SK-N-SH (cell line): Measurements from ENCODE around the gene FAM81A. TPM values are rescaled to one million over a fixed set of nuclear protein-coding genes. Genes with fewer than 3 reads are reported as not detected.

Experiments used
- CTCF ChIA-PET: fragments of 300-600, 350-600 bp; formaldehyde crosslinking; extraction: SDS; loops from one replicate; lab custom pipeline; 2021; lab: Yijun Ruan, JAX
- POLR2A ChIA-PET: fragments of 350-600 bp; sonication (Branson Sonifier 250); formaldehyde crosslinking; extraction: SDS; loops from one replicate; lab custom pipeline; 2020; ENCODE audit warnings: antibody characterized with exemption, inconsistent platforms; lab: Yijun Ruan, JAX
- DNase-seq: peaks from one replicate; pipeline ENCODE4 v3.0.0; 2012
- H2AFZ ChIP-seq: fragments of 200-600 bp; sonication (generic); 2 replicates; pipeline ENCODE4 v1.8.1; 2016; ENCODE audit warnings: antibody characterized with exemption, mild to moderate bottlenecking, low read depth
- H3F3A ChIP-seq: fragments of 200-600 bp; sonication (generic); replicated peaks from 2 replicates; pipeline ENCODE3; 2016; ENCODE audit warnings: antibody characterized with exemption, mild to moderate bottlenecking; ENCODE audit not compliant: insufficient read depth
- H3K27ac ChIP-seq, 2 experiments: fragments of 200-500 bp in 1 of 2; fragments of 200-600 bp in 1 of 2; sonication (Bioruptor generic) in 1 of 2; sonication (generic), shearing (Covaris generic) in 1 of 2; 2 replicates each; pipeline versions ENCODE4 v1.5.1 to v1.6.1; 2014 to 2016; ENCODE audit warnings: low read depth in 2 of 2, inconsistent platforms in 1 of 2, low read length in 1 of 2, mild to moderate bottlenecking in 1 of 2, mixed read lengths in 1 of 2
- H3K27me3 ChIP-seq: fragments of 200-600 bp; sonication (generic), shearing (Covaris generic); 2 replicates; pipeline ENCODE4 v1.6.1; 2016; ENCODE audit warnings: mixed run types; ENCODE audit not compliant: insufficient read depth
- H3K36me3 ChIP-seq, 2 experiments: fragments of 200-500 bp in 1 of 2; fragments of 200-600 bp in 1 of 2; sonication (Bioruptor generic) in 1 of 2; sonication (generic) in 1 of 2; replicated peaks in 1 of 2; 2 replicates each; pipeline versions ENCODE3 to v1.5.1; 2014 to 2016; ENCODE audit warnings: low read length in 1 of 2, mild to moderate bottlenecking in 1 of 2; ENCODE audit not compliant: insufficient read depth in 2 of 2, control insufficient read depth in 1 of 2
- H3K4me1 ChIP-seq, 2 experiments: fragments of 200-500 bp in 1 of 2; fragments of 200-600 bp in 1 of 2; sonication (Bioruptor generic) in 1 of 2; sonication (generic), shearing (Covaris generic) in 1 of 2; 2 replicates each; pipeline versions ENCODE4 v1.5.1 to v1.6.1; 2014 to 2016; ENCODE audit warnings: low read depth in 1 of 2, low read length in 1 of 2, mixed run types in 1 of 2; ENCODE audit not compliant: insufficient read depth in 2 of 2, control insufficient read depth in 1 of 2
- H3K4me2 ChIP-seq: fragments of 200-600 bp; sonication (generic), shearing (Covaris generic); 2 replicates; pipeline ENCODE4 v1.6.1; 2017; ENCODE audit warnings: mixed run types
- H3K4me3 ChIP-seq, 2 experiments: fragments of 200-500 bp in 1 of 2; fragments of 200-600 bp in 1 of 2; sonication (Bioruptor generic) in 1 of 2; sonication (generic), shearing (Covaris generic) in 1 of 2; 2 replicates each; pipeline versions ENCODE4 v1.5.1 to v1.8.1; 2014 to 2016; ENCODE audit warnings: low read depth in 2 of 2, inconsistent platforms in 1 of 2, low read length in 1 of 2, mild to moderate bottlenecking in 1 of 2, mixed read lengths in 1 of 2, moderate library complexity in 1 of 2
- H3K79me2 ChIP-seq: fragments of 200-600 bp; sonication (generic); 2 replicates; pipeline ENCODE4 v1.8.1; 2017; ENCODE audit warnings: mild to moderate bottlenecking; ENCODE audit not compliant: insufficient read depth
- H3K9ac ChIP-seq: fragments of 200-600 bp; sonication (generic); 2 replicates; pipeline ENCODE4 v1.6.1; 2017; ENCODE audit warnings: mixed run types
- H3K9me2 ChIP-seq: fragments of 200-600 bp; sonication (generic); 2 replicates; pipeline ENCODE4 v1.6.1; 2017; ENCODE audit warnings: mixed run types
- H3K9me3 ChIP-seq: fragments of 200-600 bp; sonication (generic); 2 replicates; pipeline ENCODE4 v1.6.1; 2017; ENCODE audit warnings: mixed run types, mild to moderate bottlenecking, moderate library complexity
- H4K20me1 ChIP-seq: fragments of 200-600 bp; sonication (generic); 2 replicates; pipeline ENCODE4 v1.6.1; 2017; ENCODE audit warnings: mild to moderate bottlenecking, mixed run types; ENCODE audit not compliant: insufficient read depth
- CHD2 ChIP-seq: fragments of 150-350 bp; IDR thresholded peaks from 2 replicates; pipeline ENCODE4 v1.6.1; 2018; ENCODE audit warnings: low read length; ENCODE audit not compliant: partially characterized antibody
- ELF1 ChIP-seq: IDR thresholded peaks from 2 replicates; pipeline ENCODE4 v1.4.0; 2012
- EP300 ChIP-seq, 2 experiments: IDR thresholded peaks; 2 replicates each; pipeline versions ENCODE4 v1.4.0 to v1.6.1; 2012; ENCODE audit warnings: borderline replicate concordance in 1 of 2, low read depth in 1 of 2, low read length in 1 of 2
- FOXJ3 ChIP-seq: sonication (generic); formaldehyde crosslinking; IDR thresholded peaks from 2 replicates; pipeline ENCODE4 v1.5.1; 2020; ENCODE audit warnings: mild to moderate bottlenecking, missing genetic modification reagents
- FOXM1 ChIP-seq: IDR thresholded peaks from 2 replicates; pipeline ENCODE4 v1.4.0; 2012; ENCODE audit warnings: low read depth, mild to moderate bottlenecking
- GABPA ChIP-seq: IDR thresholded peaks from 2 replicates; pipeline ENCODE4 v1.4.0; 2012; ENCODE audit warnings: low read depth, mild to moderate bottlenecking
- IRF3 ChIP-seq: fragments of 150-350 bp; IDR thresholded peaks from 2 replicates; pipeline ENCODE4 v1.6.1; 2016; ENCODE audit warnings: mild to moderate bottlenecking, low read depth, low read length
- MEF2A ChIP-seq: IDR thresholded peaks from 2 replicates; pipeline ENCODE4 v1.4.0; 2012; ENCODE audit warnings: low read depth, borderline replicate concordance
- NFIC ChIP-seq: IDR thresholded peaks from 2 replicates; pipeline ENCODE4 v1.4.0; 2012; ENCODE audit warnings: borderline replicate concordance
- NRF1 ChIP-seq: IDR thresholded peaks from 2 replicates; pipeline ENCODE4 v1.6.1; 2012; ENCODE audit warnings: low read depth, mild to moderate bottlenecking, low read length
- SIN3A ChIP-seq: IDR thresholded peaks from 2 replicates; pipeline ENCODE4 v1.6.1; 2012; ENCODE audit warnings: low read depth, mild to moderate bottlenecking, low read length, moderate library complexity, borderline replicate concordance
- TCF12 ChIP-seq: IDR thresholded peaks from 2 replicates; pipeline ENCODE4 v1.4.0; 2012
- TEAD4 ChIP-seq: IDR thresholded peaks from 2 replicates; pipeline ENCODE4 v1.4.0; 2012; ENCODE audit warnings: mild to moderate bottlenecking, borderline replicate concordance; ENCODE audit not compliant: insufficient read depth
- YY1 ChIP-seq: IDR thresholded peaks from 2 replicates; pipeline ENCODE4 v1.4.0; 2012; ENCODE audit warnings: low read depth, mild to moderate bottlenecking
- ZBTB33 ChIP-seq: IDR thresholded peaks from 2 replicates; pipeline ENCODE4 v1.4.0; 2012; ENCODE audit warnings: low read depth, borderline replicate concordance
- WGBS: methylation state at CpG from one replicate; pipeline ENCODE4 v1.1.6; 2017; ENCODE audit warnings: low lambda C conversion rate; 5-methylcytosine and 5-hydroxymethylcytosine counted together
- polyA plus RNA-seq, 3 experiments: library from polyadenylated mRNA; depleted of rRNA; stranded (reverse); fragments of >200 nt; gene quantifications; 2 replicates each; pipeline ENCODE4 v1.2.3, GENCODE V29; 2012
- TF ChIP-seq, protein P1 (sequence below): fragments of 150-350 bp; IDR thresholded peaks from 2 replicates; pipeline ENCODE4 v1.6.1; 2017; ENCODE audit warnings: antibody characterized with exemption, low read length, low read depth, borderline replicate concordance
- TF ChIP-seq, protein P2 (sequence below): IDR thresholded peaks from 2 replicates; pipeline ENCODE4; 2012
- TF ChIP-seq, protein P3 (sequence below): IDR thresholded peaks from 2 replicates; pipeline ENCODE4 v1.4.0; 2012; ENCODE audit warnings: low read depth
- TF ChIP-seq, protein P4 (sequence below): fragments of 200-600 bp; sonication (generic); IDR thresholded peaks from 2 replicates; pipeline ENCODE4 v1.6.1; 2017; ENCODE audit warnings: antibody characterized with exemption, mild to moderate bottlenecking, moderate library complexity

The FAM81A gene
- polyA plus RNA-seq, 1 of the 3 experiments (the other 2 are of a cell fraction) = 1.1 TPM

DNA sequence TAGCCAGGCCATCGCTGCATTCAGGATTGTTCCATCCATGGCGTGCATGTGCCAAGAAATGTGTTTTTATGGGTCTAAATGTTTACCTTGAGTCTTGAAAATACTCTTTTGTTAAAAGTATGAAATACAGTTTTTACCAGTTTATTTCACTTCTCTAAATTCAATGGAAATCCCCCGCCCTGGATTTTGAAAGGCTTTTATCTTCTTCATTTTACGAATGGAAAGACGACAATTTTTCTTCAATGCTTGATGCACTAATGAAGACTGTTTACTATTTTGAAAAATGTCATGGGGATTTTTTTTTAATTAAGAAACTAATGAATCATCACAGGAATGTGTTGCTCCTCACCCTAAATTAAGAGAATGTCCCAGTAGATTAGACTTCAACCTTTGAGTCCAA, 83.5 kb downstream of the FAM81A start:
- POLR2A ChIA-PET = no interaction called here
- H3K27me3 ChIP-seq = no peaks in the 10 kb centered on the region
- H3K9me2 ChIP-seq = no peaks in the 10 kb centered on the region
- H3K27ac ChIP-seq = no peak overlapping the region
- no peak for TF ChIP-seq MEF2A
- TF ChIP-seq FOXM1 = no peak
- TF ChIP-seq, protein P1, sequence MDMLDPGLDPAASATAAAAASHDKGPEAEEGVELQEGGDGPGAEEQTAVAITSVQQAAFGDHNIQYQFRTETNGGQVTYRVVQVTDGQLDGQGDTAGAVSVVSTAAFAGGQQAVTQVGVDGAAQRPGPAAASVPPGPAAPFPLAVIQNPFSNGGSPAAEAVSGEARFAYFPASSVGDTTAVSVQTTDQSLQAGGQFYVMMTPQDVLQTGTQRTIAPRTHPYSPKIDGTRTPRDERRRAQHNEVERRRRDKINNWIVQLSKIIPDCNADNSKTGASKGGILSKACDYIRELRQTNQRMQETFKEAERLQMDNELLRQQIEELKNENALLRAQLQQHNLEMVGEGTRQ = no peak
- TF ChIP-seq SIN3A = no peak
- no peak for TF ChIP-seq EP300 (IDR thresholded peaks at IDR 0.05; ENCODE audit: borderline replicate concordance in 1 of 2, low read depth in 1 of 2, low read length in 1 of 2)
- TF ChIP-seq TEAD4 = no peak
- no peak for TF ChIP-seq ZBTB33
- TF ChIP-seq, protein P2, sequence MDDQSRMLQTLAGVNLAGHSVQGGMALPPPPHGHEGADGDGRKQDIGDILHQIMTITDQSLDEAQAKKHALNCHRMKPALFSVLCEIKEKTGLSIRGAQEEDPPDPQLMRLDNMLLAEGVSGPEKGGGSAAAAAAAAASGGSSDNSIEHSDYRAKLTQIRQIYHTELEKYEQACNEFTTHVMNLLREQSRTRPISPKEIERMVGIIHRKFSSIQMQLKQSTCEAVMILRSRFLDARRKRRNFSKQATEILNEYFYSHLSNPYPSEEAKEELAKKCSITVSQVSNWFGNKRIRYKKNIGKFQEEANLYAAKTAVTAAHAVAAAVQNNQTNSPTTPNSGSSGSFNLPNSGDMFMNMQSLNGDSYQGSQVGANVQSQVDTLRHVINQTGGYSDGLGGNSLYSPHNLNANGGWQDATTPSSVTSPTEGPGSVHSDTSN = no peak
- no peak for TF ChIP-seq NRF1
- TF ChIP-seq IRF3 = no peak
- TF ChIP-seq ELF1 = no peak
- TF ChIP-seq TCF12 = no peak
- TF ChIP-seq, protein P3, sequence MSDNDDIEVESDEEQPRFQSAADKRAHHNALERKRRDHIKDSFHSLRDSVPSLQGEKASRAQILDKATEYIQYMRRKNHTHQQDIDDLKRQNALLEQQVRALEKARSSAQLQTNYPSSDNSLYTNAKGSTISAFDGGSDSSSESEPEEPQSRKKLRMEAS = no peak
- no peak for TF ChIP-seq FOXJ3 (CRISPR knock-in tag)
- TF ChIP-seq YY1 = no peak
- no peak for TF ChIP-seq NFIC
- no peak for TF ChIP-seq CHD2
- TF ChIP-seq GABPA = no peak
- TF ChIP-seq, protein P4, sequence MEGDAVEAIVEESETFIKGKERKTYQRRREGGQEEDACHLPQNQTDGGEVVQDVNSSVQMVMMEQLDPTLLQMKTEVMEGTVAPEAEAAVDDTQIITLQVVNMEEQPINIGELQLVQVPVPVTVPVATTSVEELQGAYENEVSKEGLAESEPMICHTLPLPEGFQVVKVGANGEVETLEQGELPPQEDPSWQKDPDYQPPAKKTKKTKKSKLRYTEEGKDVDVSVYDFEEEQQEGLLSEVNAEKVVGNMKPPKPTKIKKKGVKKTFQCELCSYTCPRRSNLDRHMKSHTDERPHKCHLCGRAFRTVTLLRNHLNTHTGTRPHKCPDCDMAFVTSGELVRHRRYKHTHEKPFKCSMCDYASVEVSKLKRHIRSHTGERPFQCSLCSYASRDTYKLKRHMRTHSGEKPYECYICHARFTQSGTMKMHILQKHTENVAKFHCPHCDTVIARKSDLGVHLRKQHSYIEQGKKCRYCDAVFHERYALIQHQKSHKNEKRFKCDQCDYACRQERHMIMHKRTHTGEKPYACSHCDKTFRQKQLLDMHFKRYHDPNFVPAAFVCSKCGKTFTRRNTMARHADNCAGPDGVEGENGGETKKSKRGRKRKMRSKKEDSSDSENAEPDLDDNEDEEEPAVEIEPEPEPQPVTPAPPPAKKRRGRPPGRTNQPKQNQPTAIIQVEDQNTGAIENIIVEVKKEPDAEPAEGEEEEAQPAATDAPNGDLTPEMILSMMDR = no peak
- no peaks in the 10 kb centered on the region for H3F3A ChIP-seq
- H3K79me2 ChIP-seq = no peaks in the 10 kb centered on the region
- H3K9ac ChIP-seq = no peak overlapping the region
- H2AFZ ChIP-seq = no peak overlapping the region
- no peaks in the 10 kb centered on the region for H3K4me1 ChIP-seq
- CTCF ChIA-PET = interaction anchor here (0.7 kb wide), 1 partner anchor 11 kb away, joined by 5 read pairs; no protein-coding TSS in a partner anchor
- WGBS = 94% methylated on average over 5 of the region's 5 CpGs
- no peaks in the 10 kb centered on the region for H4K20me1 ChIP-seq
- no peaks in the 10 kb centered on the region for H3K9me3 ChIP-seq
- no peak for DNase-seq
- no peak overlapping the region for H3K4me2 ChIP-seq
- H3K36me3 ChIP-seq = no peaks in the 10 kb centered on the region
- H3K4me3 ChIP-seq = no peak overlapping the region
